HUDEP-2 (cell line): Measurements from ENCODE around the gene RAB11B.

Experiments
- DNase-seq, 76 experiments: peaks; one replicate each; lab custom pipeline; 2025; ENCODE audit not compliant: unreplicated experiment in 76 of 76; lab: John Stamatoyannopoulos, UW

RAB11B gene

GRCh38 chr19:8393192-8393870 lies 3.2 kb downstream of the RAB11B start:
- DNase-seq: no peak

GRCh38 chr19:8393871-8394250 lies 3.7 kb downstream of the RAB11B start:
- DNase-seq: no peak

- DNase-seq: no peak
These were observed 5.5 kb downstream of the RAB11B start for GRCh38 chr19:8395621-8396082.

DNA sequence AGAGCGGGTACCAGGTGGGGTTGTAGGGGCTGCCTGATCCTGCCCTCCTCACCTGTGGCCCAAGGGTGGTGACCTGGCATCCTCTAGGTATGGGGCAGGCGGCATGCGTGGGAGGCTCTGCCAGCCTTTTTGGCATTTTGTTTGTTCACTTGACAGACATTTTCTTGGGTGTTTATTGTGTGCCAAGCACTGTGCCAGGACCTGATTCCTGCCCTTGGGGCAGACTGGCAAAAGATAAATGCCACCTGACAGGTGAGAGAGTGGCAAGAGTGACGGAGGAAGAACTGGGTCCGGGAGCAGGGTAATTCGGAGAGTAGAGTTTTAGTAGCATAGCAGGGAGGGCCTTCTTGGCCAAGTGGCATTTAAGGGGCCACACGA lies 6.0 kb downstream of the RAB11B start:
- no peak for DNase-seq

GRCh38 chr19:8396563-8397203 lies 6.5 kb downstream of the RAB11B start:
- peak in 69 of 76 experiments; percentile 14 to 91 (median 70) for DNase-seq

DNA sequence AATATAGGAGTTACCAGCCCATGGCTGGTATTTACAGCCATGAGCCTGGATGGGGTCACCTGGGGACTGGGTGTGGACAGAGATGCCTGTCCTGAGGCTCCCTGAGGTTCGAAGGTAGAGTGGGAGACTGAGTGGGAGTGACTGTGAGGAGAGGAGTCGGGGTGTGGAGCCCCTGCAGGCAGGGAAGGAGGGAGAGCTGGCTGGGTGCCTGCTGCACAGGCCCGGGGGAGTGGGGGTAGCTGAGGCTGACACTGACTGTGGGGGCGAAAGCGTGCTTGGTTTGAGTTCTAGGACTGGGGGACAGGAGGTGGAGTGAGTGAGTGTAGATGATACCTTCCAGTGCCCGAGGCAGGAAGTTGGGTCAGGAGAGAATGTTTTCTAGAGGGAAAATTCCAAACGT lies 7.1 kb downstream of the RAB11B start:
- DNase-seq: no peak

GRCh38 chr19:8397746-8398310 lies 7.7 kb downstream of the RAB11B start:
- DNase-seq: no peak

- DNase-seq: no peak
These were observed 8.2 kb downstream of the RAB11B start for GRCh38 chr19:8398311-8398771.

GRCh38 chr19:8399681-8400188 lies 9.6 kb downstream of the RAB11B start:
- no peak for DNase-seq

- no peak for DNase-seq
These were observed 11.8 kb downstream of the RAB11B start for GRCh38 chr19:8401981-8402411.

DNA sequence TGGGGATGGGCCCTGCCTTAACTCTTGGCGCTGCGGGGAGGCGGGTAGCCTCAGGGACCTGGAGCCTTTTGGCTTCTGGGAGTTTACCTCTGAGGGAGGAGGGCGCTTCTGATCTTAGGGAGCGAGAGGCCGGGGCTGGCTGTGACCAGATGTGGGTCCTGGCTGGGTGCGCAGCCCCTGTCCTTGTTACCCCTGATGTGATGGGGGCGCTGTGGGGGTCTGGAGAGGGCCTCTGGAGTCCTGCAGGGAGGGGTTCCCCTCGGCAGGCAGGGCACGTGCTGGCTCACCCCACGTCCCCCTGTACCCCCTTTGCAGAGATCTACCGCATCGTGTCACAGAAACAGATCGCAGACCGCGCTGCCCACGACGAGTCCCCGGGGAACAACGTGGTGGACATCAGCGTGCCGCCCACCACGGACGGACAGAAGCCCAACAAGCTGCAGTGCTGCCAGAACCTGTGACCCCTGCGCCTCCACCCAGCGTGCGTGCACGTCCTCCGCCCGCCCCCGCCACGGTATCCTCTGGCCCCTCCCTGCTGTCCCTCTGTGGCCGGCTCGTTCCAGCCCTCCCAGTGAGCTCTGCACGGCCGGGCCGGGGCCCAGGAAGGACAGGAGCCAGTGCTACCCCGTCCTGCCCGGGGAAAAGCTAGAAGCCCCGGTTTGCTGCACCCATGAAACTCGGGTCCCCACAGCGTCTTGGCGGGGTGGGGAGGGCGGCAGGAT lies 13.1 kb downstream of the RAB11B start:
- no peak for DNase-seq

GRCh38 chr19:8403820-8404109 lies 13.6 kb downstream of the RAB11B start:
- no peak for DNase-seq

DNA sequence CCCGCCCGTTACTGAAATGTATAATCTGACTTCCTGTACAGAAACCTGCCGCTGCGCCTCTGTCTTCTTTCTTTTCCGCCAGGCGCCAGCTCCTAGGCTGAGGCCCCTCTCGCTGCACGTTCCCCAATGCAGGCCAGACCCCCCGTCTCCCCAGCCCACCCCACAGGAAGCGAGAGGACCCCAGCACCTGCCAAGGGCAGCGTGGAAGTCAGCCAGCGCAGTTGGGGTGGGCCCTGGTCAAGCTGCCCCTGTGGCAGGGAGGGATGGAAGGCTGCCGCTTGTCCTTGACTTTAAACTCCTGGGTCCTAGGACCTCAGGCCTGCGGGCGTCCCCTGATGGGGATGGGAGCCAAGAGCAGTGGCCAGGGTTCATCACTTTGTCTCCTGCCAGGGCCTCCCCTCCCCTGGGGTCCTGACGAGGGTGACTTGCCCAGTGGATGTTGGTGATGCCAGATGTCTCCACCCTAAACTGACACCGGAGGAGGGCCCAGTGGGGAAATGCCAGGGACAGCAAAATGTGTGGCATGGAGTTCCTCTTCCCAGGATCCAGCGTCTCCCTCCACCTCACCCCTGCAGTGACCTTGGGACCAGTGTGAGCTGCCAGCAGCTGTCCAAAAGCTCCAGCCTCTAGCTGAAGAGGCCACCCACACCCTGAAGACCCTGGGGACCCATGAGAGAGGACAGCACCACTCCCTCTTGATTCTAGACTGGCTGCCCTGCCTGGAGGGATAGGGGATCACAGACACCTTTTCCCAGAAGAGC lies 14.4 kb downstream of the RAB11B start:
- no peak for DNase-seq

DNA sequence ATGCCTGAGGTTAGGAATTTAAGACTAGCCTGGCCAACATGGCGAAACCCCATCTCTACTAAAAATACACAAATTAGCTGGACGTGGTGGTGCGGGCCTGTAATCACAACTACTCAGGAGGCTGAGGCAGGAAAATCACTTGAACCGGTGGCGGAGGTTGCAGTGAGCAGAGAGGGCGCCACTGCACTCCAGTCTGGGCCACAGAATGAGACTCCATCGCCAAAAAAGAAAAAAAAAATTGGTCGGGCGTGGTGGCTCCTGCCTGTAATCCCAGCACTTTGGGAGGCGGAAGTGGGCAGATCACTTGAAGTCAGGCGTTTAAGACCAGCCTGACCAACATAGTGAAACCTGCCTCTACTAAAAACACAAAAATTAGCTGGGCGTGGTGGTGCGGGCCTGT lies 20.6 kb downstream of the RAB11B start:
- peak in 1 of 76 experiments; percentile 13 for DNase-seq

DNA sequence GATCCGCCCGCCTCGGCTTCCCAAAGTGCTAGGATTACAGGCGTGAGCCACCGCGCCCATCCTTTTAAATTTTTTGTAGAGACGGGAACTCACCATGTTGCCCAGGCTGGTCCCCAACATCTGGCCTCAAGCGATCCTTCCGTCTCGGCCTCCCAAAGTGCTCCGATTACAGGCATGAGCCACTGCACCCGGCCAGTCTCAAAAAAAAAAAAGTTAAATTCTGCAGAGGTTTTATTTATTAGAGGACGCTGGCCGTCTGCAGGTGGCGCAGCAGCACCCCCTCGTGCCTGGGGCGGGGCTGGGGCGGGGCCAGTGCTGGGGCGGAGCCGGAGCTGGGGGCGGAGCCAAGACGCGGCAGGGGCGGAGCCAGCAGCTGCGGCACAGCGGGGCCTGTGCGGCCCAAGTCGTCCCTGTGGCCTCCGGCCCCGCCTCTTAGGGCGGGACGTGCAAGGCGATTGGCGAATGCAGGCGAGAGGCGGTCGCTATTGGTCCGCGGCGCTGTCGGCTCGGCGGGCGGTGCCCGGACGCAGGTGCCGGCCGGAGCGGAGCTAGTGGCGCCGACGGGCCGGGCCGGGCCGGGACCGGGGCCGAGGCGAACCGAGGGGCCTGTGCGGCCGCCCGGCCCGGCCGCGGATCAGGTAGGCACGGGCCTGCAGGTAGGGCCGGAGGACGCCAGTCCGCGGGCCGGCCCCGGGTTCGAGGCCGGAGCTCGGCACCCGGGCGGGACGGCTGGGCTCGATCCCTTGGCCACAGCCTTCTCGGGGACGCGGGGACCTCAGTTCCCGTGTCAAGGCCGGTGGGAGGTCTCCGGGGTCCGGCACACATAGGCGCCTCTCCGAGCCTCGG lies 22.8 kb downstream of the RAB11B start, which contains the start of gene MARCHF2:
Gene MARCHF2 (plus strand): TSS at position 523 of the 846 bp plus-strand sequence. CDS start 8,536 bp downstream, outside the sequence.
- DNase-seq: peak; percentile 57 to 100 (median 98)

GRCh38 chr19:8413629-8413995 lies 23.5 kb downstream of the RAB11B start:
- peak in 16 of 76 experiments; percentile 19 to 82 (median 41) for DNase-seq

DNA sequence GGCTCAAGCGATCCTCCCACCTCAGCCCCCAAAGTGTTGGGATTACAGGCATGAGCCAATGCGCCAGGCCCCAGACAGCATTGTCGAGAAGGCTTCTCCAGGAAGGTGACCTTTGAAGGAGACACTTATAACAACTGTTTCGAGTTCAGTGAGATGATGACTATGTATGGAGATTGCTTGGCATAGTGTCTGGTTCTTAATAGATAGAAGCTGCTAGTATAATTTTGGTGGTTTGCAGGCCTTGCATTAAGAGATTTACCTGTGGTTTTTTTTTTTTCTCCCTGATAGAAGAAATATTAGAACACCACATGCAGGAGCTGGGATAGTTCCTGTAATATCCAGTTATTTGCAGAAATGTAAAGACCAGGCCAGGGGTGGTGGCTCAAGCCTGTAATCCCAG lies 26.6 kb downstream of the RAB11B start:
- DNase-seq: peak in 1 of 76 experiments; percentile 24

GRCh38 chr19:8421484-8422461 lies 31.6 kb downstream of the RAB11B start:
- no peak for DNase-seq
